ENCODE data around the gene GANAB. TPM values are rescaled to one million over a fixed set of nuclear protein-coding genes. Genes with fewer than 3 reads are reported as not detected.

The GANAB gene
- total and polyA plus RNA-seq, 2 of the 13 experiments (the other 11 are each of a cell fraction or from before 2014, with no cell fraction given): 99.5 to 234 TPM

- TF ChIP-seq MLXIP (CRISPR knock-in tag; IDR thresholded peaks at IDR 0.05; ENCODE audit: borderline replicate concordance) (no peak), ZNF530 (CRISPR knock-in tag; IDR thresholded peaks at IDR 0.05; ENCODE audit: low read depth) (no peak), ZNF563 (CRISPR knock-in tag; IDR thresholded peaks at IDR 0.05) (peak; percentile 89), ZNF747 (CRISPR knock-in tag; IDR thresholded peaks at IDR 0.05; ENCODE audit: borderline replicate concordance) (no peak), THYN1 (CRISPR knock-in tag; IDR thresholded peaks at IDR 0.05; ENCODE audit: borderline replicate concordance, low read depth) (no peak), NCOA5 (CRISPR knock-in tag; IDR thresholded peaks at IDR 0.05) (no peak), RBFOX2 (IDR thresholded peaks at IDR 0.05; ENCODE audit: low read depth, low read length) (peak; percentile 98), TOPORS (CRISPR knock-in tag; IDR thresholded peaks at IDR 0.05) (no peak), CBFB (CRISPR knock-in tag; IDR thresholded peaks at IDR 0.05) (no peak), PLSCR1 (CRISPR knock-in tag; IDR thresholded peaks at IDR 0.05; ENCODE audit: borderline replicate concordance) (no peak), ZNF598 (CRISPR knock-in tag; IDR thresholded peaks at IDR 0.05; ENCODE audit: borderline replicate concordance) (no peak), ZNF607 (CRISPR knock-in tag; IDR thresholded peaks at IDR 0.05; ENCODE audit: borderline replicate concordance) (no peak; the same call in 1 of the 2 replicates), ZHX1 (CRISPR knock-in tag; IDR thresholded peaks at IDR 0.05; ENCODE audit: low read depth) (0 out of 2 replicates have a peak, but pooled peaks have one; percentile 44), MAFF (IDR thresholded peaks at IDR 0.05; ENCODE audit: low read depth, low read length) (no peak), CENPBD1 (CRISPR knock-in tag; IDR thresholded peaks at IDR 0.05; ENCODE audit: borderline replicate concordance, low read depth) (no peak), SOX5 (CRISPR knock-in tag; IDR thresholded peaks at IDR 0.05; ENCODE audit: borderline replicate concordance) (peak; percentile 34; the same call in 1 of the 2 replicates)
Observed at GRCh38 chr11:62645946-62646824, at the start of gene GANAB (continued).
